ENCODE measurements around the gene MAGI3. TPM values are rescaled to one million over a fixed set of nuclear protein-coding genes. Genes with fewer than 3 reads are reported as not detected.

MAGI3 gene
- total RNA-seq, 4 donors from 2014 or later = 14.4 to 28.2 (median 24.4) TPM

DNA sequence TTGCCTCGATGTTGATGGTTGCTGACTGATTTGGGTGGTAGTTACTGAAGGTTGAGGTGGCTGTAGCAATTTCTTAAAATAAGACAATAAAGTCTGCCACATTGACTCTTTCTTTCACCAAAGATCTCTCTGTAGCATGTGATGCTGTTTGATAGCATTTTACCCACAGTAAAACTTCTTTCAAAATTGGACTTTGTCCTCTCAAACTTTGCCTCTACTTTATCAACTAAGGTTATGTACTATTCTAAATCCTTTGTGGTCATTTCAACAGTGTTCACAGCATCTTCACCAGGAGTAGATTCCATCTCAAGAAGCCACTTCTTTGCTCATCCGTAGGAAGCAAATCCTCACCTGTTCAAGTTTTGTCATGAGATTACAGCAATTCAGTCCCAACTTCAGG lies 275.8 kb downstream of the MAGI3 start:
- 90 to 96% methylated on average over 2 of the region's 2 CpGs for WGBS, 2 donors
- Histone ChIP-seq H3K27me3 (no peaks in the 10 kb centered on the region), H3K9me3 (no peaks in the 10 kb centered on the region), H3K36me3 (peaks cover 0 to 30% (median 0%) of the 10 kb centered on the region in 3 donors), H3K27ac (no peak overlapping the region), H3K4me3 (no peak overlapping the region), H3K4me1 (peaks cover 0 to 4% (median 0%) of the 10 kb centered on the region in 3 donors)
- no peak for DNase-seq
- no peak for TF ChIP-seq POLR2A (IDR thresholded peaks at IDR 0.05)
- TF ChIP-seq, protein P1, sequence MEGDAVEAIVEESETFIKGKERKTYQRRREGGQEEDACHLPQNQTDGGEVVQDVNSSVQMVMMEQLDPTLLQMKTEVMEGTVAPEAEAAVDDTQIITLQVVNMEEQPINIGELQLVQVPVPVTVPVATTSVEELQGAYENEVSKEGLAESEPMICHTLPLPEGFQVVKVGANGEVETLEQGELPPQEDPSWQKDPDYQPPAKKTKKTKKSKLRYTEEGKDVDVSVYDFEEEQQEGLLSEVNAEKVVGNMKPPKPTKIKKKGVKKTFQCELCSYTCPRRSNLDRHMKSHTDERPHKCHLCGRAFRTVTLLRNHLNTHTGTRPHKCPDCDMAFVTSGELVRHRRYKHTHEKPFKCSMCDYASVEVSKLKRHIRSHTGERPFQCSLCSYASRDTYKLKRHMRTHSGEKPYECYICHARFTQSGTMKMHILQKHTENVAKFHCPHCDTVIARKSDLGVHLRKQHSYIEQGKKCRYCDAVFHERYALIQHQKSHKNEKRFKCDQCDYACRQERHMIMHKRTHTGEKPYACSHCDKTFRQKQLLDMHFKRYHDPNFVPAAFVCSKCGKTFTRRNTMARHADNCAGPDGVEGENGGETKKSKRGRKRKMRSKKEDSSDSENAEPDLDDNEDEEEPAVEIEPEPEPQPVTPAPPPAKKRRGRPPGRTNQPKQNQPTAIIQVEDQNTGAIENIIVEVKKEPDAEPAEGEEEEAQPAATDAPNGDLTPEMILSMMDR (IDR thresholded peaks at IDR 0.05) = no peak
- intact Hi-C loops (cut with DNase I) = no loop called here

DNA sequence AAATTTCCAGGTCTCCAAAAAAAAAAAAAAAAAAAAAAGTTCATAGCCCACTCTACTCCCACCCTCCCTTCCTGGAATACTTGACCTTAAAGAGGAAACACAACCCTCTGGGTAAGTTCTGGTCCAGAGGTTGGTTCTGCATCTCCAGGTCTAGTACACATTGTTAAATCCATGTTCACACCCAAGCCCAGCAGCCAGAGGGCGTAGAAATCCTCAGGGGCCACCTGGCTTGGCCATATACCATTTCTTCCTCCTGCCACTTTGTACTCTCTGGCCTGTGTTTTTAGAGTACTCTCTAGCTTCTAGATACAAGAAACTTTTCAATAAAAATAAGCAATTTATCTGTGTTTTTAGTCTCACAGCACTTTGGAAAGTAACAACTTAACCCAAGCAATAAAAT lies 279.7 kb downstream of the MAGI3 start:
- no peaks in the 10 kb centered on the region for H3K9me3 ChIP-seq
- H3K36me3 ChIP-seq = peaks cover 0 to 48% (median 0%) of the 10 kb centered on the region in 3 donors
- H3K4me3 ChIP-seq = no peak overlapping the region
- no peaks in the 10 kb centered on the region for H3K4me1 ChIP-seq
- H3K27ac ChIP-seq = no peak overlapping the region
- no peaks in the 10 kb centered on the region for H3K27me3 ChIP-seq
- DNase-seq = no peak
- TF ChIP-seq, protein P1 (IDR thresholded peaks at IDR 0.05) = no peak
- no peak for TF ChIP-seq POLR2A (IDR thresholded peaks at IDR 0.05)
- WGBS, 2 donors = 89 to 90% methylated on average over 1 of the region's 1 CpG
- intact Hi-C loops (cut with DNase I) = loop anchor here (10.0 kb wide), 1 partner anchor 525 kb away; no protein-coding TSS in a partner anchor

DNA sequence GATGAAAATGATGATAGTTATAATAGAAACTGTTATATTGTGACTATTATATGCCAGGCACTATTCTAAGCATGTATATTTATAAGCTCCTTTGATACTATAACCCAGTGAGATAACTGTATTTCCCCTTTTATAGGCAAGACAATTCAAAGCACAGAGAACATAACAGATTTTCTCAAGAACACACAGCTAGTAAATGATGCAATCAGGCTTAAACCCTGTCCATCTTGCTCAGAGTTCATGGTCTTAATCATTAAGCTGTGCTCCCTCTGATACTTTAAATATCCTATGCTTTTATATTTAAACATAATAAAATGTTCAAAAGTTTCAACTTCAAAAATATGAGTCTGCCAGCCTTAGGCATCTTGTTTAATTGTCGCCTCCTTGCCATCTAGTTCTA lies 280.3 kb downstream of the MAGI3 start:
- DNase-seq = no peak
- Histone ChIP-seq H3K27me3 (no peaks in the 10 kb centered on the region), H3K36me3 (peaks cover 0 to 48% (median 0%) of the 10 kb centered on the region in 3 donors), H3K4me1 (no peaks in the 10 kb centered on the region), H3K4me3 (no peak overlapping the region), H3K27ac (no peak overlapping the region), H3K9me3 (no peaks in the 10 kb centered on the region)
- WGBS, 2 donors = 100% methylated on average over 1 of the region's 1 CpG
- intact Hi-C loops (cut with DNase I) = loop anchor here (10.0 kb wide), 1 partner anchor 526 kb away; no protein-coding TSS in a partner anchor
- no peak for TF ChIP-seq POLR2A (IDR thresholded peaks at IDR 0.05)
- TF ChIP-seq, protein P1 (IDR thresholded peaks at IDR 0.05) = no peak

DNA sequence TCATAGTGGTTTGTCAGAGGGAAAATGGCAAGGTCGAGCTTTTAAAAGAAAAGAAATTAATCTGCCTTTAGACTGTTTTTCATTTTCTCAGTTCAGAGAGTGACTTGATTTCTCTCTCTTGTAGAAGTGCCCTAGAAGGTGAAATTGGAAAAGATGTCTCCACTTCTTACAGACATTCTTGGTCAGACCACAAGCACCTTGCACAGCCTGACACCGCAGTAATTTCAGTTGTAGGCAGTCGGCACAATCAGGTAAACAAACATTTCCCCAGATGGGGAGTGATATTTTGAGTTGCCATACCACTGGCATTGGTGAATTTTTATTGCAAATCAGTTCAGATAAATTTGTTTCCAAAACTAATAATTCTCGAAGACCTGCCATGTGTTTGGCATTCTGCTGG lies 282.2 kb downstream of the MAGI3 start:
- no peak for DNase-seq
- intact Hi-C loops (cut with DNase I) = loop anchor here (10.0 kb wide), 1 partner anchor 528 kb away; no protein-coding TSS in a partner anchor
- TF ChIP-seq POLR2A (IDR thresholded peaks at IDR 0.05) = no peak
- TF ChIP-seq, protein P1 (IDR thresholded peaks at IDR 0.05) = no peak
- peaks cover 0 to 5% (median 0%) of the 10 kb centered on the region in 3 donors for H3K4me1 ChIP-seq
- H3K9me3 ChIP-seq = no peaks in the 10 kb centered on the region
- 84 to 90% methylated on average over 4 of the region's 4 CpGs for WGBS, 2 donors
- no peak overlapping the region for H3K27ac ChIP-seq
- H3K4me3 ChIP-seq = no peak overlapping the region
- no peaks in the 10 kb centered on the region for H3K27me3 ChIP-seq
- H3K36me3 ChIP-seq = peaks cover 0 to 40% (median 0%) of the 10 kb centered on the region in 3 donors

DNA sequence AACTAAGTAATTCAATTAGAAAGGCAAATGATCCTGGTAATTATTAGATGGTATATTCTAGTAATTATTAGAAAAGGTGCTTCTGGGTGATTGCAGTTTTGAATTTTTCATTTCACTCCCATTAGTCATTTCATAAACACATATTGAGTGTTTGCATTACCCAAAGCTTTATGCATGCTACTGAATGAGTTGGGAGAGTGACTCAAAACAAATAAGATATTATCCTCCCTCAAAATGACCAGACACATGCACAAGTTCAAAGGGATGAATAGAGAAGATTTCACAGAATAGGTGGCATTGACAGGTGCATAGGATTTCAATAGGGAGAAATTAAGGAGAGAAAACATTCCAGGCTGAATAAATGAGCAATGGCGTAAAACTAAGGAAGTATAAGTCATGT lies 284.3 kb downstream of the MAGI3 start:
- WGBS, 2 donors = 82 to 88% methylated on average over 1 of the region's 1 CpG
- H3K4me3 ChIP-seq = no peak overlapping the region
- DNase-seq = no peak
- peaks cover 0 to 8% (median 0%) of the 10 kb centered on the region in 3 donors for H3K4me1 ChIP-seq
- intact Hi-C loops (cut with DNase I) = loop anchor here (10.0 kb wide), 1 partner anchor 530 kb away; no protein-coding TSS in a partner anchor
- peaks cover 0 to 33% (median 0%) of the 10 kb centered on the region in 3 donors for H3K36me3 ChIP-seq
- TF ChIP-seq, protein P1 (IDR thresholded peaks at IDR 0.05) = no peak
- no peak for TF ChIP-seq POLR2A (IDR thresholded peaks at IDR 0.05)
- no peak overlapping the region for H3K27ac ChIP-seq
- H3K9me3 ChIP-seq = no peaks in the 10 kb centered on the region
- H3K27me3 ChIP-seq = no peaks in the 10 kb centered on the region
